CD4-positive, alpha-beta T cell (primary cell): ENCODE results near the gene BPGM. TPM values are rescaled to one million over a fixed set of nuclear protein-coding genes. Genes with fewer than 3 reads are reported as not detected.
A peak's percentile ranks its signal among the peaks of the same experiment; 100 is the strongest.
"Not testable (repeated sequence)": the region's sequence is repeated elsewhere in the genome, so short reads cannot be mapped to it uniquely, and the experiment has no call there.

Experiments used
- ATAC-seq: fragments of 200-7000 bp; cut with Tn5 transposase; one replicate; pipeline ENCODE4 v1.10.0; 2022; ENCODE audit warnings: mild to moderate bottlenecking; ENCODE audit not compliant: poor library complexity
- CTCF ChIA-PET: fragments of 350-600 bp; sonication (Branson Sonifier 250); formaldehyde crosslinking; loops from one replicate; lab custom pipeline; 2021; ENCODE audit warnings: antibody characterized with exemption, inconsistent platforms; lab: Charles Lee
- POLR2A ChIA-PET: fragments of 350-600 bp; sonication (Branson Sonifier 250); formaldehyde crosslinking; loops from one replicate; lab custom pipeline; 2021; ENCODE audit warnings: antibody characterized with exemption, inconsistent platforms; lab: Charles Lee
- DNase-seq, 14 experiments: peaks; one replicate each; pipeline ENCODE4 v3.0.0-alpha.2; 2013 to 2020; ENCODE audit warnings: mixed read lengths in 2 of 14
- H3K27ac ChIP-seq, 2 donors: one replicate each; pipeline versions ENCODE4 v1.5.1 to v1.7.0; 2013; ENCODE audit warnings: low read length in 2 of 2, low read depth in 1 of 2, mild to moderate bottlenecking in 1 of 2
- H3K27me3 ChIP-seq, 2 experiments: 1 replicate in 1 of 2; 2 replicates in 1 of 2; pipeline versions ENCODE4 v1.6.1 to v1.7.0; 2013; ENCODE audit warnings: low read length in 2 of 2, control low read depth in 1 of 2, mild to moderate bottlenecking in 1 of 2, moderate library complexity in 1 of 2; ENCODE audit not compliant: insufficient read depth in 2 of 2, control insufficient read depth in 1 of 2
- H3K36me3 ChIP-seq: one replicate; pipeline ENCODE4 v1.6.1; 2013; ENCODE audit warnings: low read length, control low read depth; ENCODE audit not compliant: insufficient read depth
- H3K4me1 ChIP-seq: one replicate; pipeline ENCODE4 v1.6.1; 2013; ENCODE audit warnings: low read length, control low read depth; ENCODE audit not compliant: insufficient read depth
- H3K4me3 ChIP-seq: one replicate; pipeline ENCODE4 v1.5.1; 2013; ENCODE audit warnings: mild to moderate bottlenecking, low read length, moderate library complexity
- H3K9me3 ChIP-seq, 2 experiments: 1 replicate in 1 of 2; 2 replicates in 1 of 2; pipeline versions ENCODE4 v1.6.1 to v1.7.0; 2013; ENCODE audit warnings: low read length in 2 of 2, mild to moderate bottlenecking in 2 of 2, control low read depth in 1 of 2, moderate library complexity in 1 of 2; ENCODE audit not compliant: control insufficient read depth in 1 of 2, insufficient read depth in 1 of 2
- H3K27ac Mint-ChIP-seq: one replicate; pipeline ENCODE4 v1.8.0; 2020; ENCODE audit warnings: mixed read lengths
- H3K27me3 Mint-ChIP-seq: one replicate; pipeline ENCODE4 v1.8.0; 2021; ENCODE audit warnings: mixed read lengths
- H3K36me3 Mint-ChIP-seq: one replicate; pipeline ENCODE4 v1.8.0; 2021; ENCODE audit warnings: low read depth, mixed read lengths
- H3K4me1 Mint-ChIP-seq: one replicate; pipeline ENCODE4 v1.8.0; 2021; ENCODE audit warnings: low read depth, mixed read lengths
- H3K4me3 Mint-ChIP-seq: one replicate; pipeline ENCODE4 v1.8.0; 2020; ENCODE audit warnings: mild to moderate bottlenecking, mixed read lengths
- H3K9me3 Mint-ChIP-seq: one replicate; pipeline ENCODE4 v1.8.0; 2020; ENCODE audit warnings: mixed read lengths
- intact Hi-C, 2 experiments: fragments of 100-400 bp; cut with DNase I in 1 of 2; cut with micrococcal nuclease in 1 of 2; formaldehyde crosslinking; loops; one replicate each; pipeline versions ENCODE4 v1.15.1 to v1.9.0; 2023 to 2025; cut with DNase I, micrococcal nuclease
- total RNA-seq, 174 experiments: library from RNA in 2 of 174; stranded (reverse) in 2 of 174; gene quantifications; one replicate each; pipeline ENCODE4 v1.2.3 and lab custom pipeline; 2021 to 2026
- TF ChIP-seq, protein P1 (sequence below): fragments of 200-600 bp; IDR thresholded peaks from one replicate; pipeline ENCODE4 v1.8.0; 2022; ENCODE audit warnings: antibody characterized with exemption, mild to moderate bottlenecking

Gene BPGM
- total RNA-seq, 2 experiments from 2014 or later: 46.3 to 46.6 TPM

DNA sequence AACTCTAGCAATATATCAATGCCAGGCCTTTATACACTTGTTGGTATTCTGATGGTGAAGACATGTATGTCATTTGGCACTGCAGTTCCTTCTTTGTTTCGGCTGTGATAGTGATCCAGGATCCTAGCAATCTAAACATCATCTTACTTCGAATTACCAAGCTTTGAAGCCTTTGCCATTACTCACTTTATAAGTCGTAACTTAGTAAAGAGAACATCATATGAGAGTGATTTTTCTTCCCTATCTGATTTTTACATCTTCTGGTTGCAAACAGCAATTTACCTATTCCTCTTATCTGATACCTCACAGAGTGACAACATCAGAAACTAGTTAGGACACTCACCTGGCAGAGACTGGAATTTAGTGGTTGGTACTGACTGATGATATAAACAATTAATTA is 7.6 kb upstream of the BPGM start:
- no peak for ATAC-seq
- H3K4me1 ChIP-seq: peaks cover 7% of the 10 kb centered on the region
- H3K27ac ChIP-seq: no peak overlapping the region
- H3K9me3 ChIP-seq: no peaks in the 10 kb centered on the region
- H3K36me3 ChIP-seq: no peaks in the 10 kb centered on the region
- ChIA-PET CTCF (interaction anchor here (1.7 kb wide), 1 partner anchor 347 kb away, joined by 3 read pairs; the partner anchor contains the start of gene AGBL3), POLR2A (no interaction called here)
- Mint-ChIP-seq H3K27me3 (no peaks in the 10 kb centered on the region), H3K4me1 (peaks cover 34% of the 10 kb centered on the region), H3K9me3 (no peaks in the 10 kb centered on the region), H3K4me3 (no peak overlapping the region), H3K36me3 (no peaks in the 10 kb centered on the region), H3K27ac (no peak overlapping the region)
- no peaks in the 10 kb centered on the region for H3K27me3 ChIP-seq
- TF ChIP-seq, protein P1, sequence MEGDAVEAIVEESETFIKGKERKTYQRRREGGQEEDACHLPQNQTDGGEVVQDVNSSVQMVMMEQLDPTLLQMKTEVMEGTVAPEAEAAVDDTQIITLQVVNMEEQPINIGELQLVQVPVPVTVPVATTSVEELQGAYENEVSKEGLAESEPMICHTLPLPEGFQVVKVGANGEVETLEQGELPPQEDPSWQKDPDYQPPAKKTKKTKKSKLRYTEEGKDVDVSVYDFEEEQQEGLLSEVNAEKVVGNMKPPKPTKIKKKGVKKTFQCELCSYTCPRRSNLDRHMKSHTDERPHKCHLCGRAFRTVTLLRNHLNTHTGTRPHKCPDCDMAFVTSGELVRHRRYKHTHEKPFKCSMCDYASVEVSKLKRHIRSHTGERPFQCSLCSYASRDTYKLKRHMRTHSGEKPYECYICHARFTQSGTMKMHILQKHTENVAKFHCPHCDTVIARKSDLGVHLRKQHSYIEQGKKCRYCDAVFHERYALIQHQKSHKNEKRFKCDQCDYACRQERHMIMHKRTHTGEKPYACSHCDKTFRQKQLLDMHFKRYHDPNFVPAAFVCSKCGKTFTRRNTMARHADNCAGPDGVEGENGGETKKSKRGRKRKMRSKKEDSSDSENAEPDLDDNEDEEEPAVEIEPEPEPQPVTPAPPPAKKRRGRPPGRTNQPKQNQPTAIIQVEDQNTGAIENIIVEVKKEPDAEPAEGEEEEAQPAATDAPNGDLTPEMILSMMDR: no peak
- intact Hi-C loops: no loop called here
- no peak for DNase-seq
- no peak overlapping the region for H3K4me3 ChIP-seq

DNA sequence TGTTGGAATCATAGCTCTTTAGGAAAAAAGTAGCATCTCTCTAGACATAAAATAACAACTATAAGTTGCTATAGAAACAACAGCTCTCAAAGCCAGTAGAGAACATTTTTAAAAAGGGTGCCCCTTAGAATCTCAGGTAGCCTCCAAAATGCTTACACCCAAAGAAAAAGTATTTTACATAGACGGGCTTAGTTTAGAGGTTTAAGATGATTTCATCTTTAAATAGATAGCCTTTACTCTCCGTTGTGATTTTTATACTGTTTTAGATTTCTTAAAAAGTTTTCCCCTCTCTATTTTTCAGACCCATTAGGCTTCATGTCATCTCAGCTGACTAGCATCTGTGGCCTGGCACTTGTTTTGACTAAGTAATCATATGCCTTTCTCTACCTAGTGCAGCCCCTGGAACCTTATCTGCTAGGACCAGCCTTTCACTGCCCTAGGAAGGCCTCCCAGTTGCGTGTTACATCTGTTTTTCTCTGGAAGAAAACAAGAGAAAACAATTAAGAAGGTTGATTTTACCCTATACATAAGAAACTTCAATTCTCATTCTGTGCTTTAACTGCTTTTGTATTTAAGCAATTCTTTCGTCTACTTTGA is 6.9 kb upstream of the BPGM start:
- no peaks in the 10 kb centered on the region for H3K27me3 ChIP-seq
- Mint-ChIP-seq H3K4me3 (no peak overlapping the region), H3K36me3 (no peaks in the 10 kb centered on the region), H3K4me1 (peaks cover 38% of the 10 kb centered on the region), H3K27ac (no peak overlapping the region), H3K9me3 (no peaks in the 10 kb centered on the region), H3K27me3 (no peaks in the 10 kb centered on the region)
- POLR2A ChIA-PET: no interaction called here
- ATAC-seq: no peak
- H3K4me1 ChIP-seq: peaks cover 8% of the 10 kb centered on the region
- H3K27ac ChIP-seq: no peak overlapping the region
- no peak overlapping the region for H3K4me3 ChIP-seq
- DNase-seq: no peak
- H3K9me3 ChIP-seq: no peaks in the 10 kb centered on the region
- TF ChIP-seq, protein P1: no peak
- H3K36me3 ChIP-seq: no peaks in the 10 kb centered on the region
- CTCF ChIA-PET: interaction anchor here (1.2 to 1.7 kb wide), 2 partner anchors 50 to 346 kb away, joined by 3 to 4 read pairs; partner anchors contain the start of gene AGBL3
- intact Hi-C loops: loop anchor here (2.0 to 10.0 kb wide), 5 partner anchors 38 to 868 kb away; partner anchors contain the start of genes TMEM140 (in 1 of the 2) and WDR91 (in 1 of the 2)

DNA sequence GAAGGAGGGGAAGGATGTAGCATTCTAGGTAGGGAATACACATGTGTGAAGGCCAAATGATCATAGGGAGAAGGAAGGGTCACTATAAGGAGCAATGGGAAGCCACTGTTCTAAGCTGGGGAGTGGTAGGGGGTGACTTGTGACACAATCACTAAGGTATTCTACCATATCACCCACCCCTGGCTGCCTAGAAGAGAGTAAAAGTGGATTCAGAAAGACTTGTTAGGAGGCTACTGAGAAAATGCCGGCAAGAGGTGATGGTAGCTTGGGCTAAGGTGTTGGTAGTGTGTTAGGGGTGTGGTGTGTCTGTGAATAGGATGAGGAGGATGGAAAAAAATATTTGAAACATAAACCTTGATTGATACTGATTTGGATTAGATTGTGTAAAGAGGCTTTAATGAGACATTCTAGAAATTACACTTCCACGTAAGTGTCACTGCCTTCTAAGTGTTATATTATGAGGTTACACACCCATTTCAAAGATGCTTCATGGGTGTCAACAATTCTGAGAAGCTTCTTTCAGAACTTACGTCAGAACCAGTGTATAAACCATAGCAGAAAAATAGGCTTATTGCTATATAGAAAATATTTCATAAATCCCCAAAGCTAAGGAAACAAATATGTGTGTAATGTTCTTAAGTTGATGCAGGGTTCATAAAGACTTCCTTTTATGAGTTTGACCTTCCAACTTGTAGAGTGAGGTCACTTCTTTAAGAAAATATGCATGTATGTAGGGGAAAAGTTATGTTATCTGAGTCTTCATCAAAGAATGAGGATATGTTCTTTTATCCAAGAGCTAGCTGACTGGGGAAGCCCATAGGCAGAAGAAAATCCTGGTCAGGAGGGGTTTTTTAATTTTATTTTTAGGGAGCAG is 5.6 kb upstream of the BPGM start:
- DNase-seq: peak in 1 of 14 experiments; percentile 54
- TF ChIP-seq, protein P1: no peak
- Histone ChIP-seq H3K27me3 (no peaks in the 10 kb centered on the region), H3K27ac (no peak overlapping the region), H3K9me3 (no peaks in the 10 kb centered on the region), H3K4me1 (peaks cover 20% of the 10 kb centered on the region), H3K4me3 (no peak overlapping the region), H3K36me3 (no peaks in the 10 kb centered on the region)
- intact Hi-C loops: loop anchor here (2.0 to 10.0 kb wide), 5 partner anchors 36 to 866 kb away; partner anchors contain the start of genes TMEM140 (in 1 of the 2) and WDR91 (in 1 of the 2)
- CTCF ChIA-PET: interaction anchor here (1.1 to 1.2 kb wide), 2 partner anchors 8 to 49 kb away, joined by 3 to 4 read pairs; no protein-coding TSS in a partner anchor
- ATAC-seq: no peak
- Mint-ChIP-seq H3K4me3 (no peak overlapping the region), H3K4me1 (peaks cover 32% of the 10 kb centered on the region), H3K27ac (peak overlapping the region; percentile 3), H3K27me3 (no peaks in the 10 kb centered on the region), H3K36me3 (no peaks in the 10 kb centered on the region), H3K9me3 (no peaks in the 10 kb centered on the region)
- POLR2A ChIA-PET: interaction anchor here (0.6 kb wide), 1 partner anchor 30 kb away, joined by 3 read pairs; no protein-coding TSS in a partner anchor

DNA sequence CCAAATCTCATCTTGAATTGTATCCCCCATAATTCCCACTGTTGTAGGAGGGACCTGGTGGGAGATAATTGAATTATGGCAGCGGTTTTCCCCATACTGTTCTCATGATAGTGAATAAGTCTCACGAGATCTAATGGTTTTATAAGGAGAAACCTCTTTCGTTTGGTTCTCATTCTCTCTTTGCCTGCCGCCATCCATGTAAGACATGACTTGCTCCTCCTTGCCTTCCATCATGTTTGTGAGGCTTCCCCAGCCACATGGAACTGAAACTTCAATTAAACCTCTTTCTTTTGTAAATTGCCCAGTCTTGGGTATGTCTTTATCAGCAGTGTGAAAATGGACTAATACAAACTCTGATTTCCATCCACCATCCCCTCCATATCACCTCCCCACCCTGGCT is 4.7 kb upstream of the BPGM start:
- H3K4me3 Mint-ChIP-seq, H3K9me3 ChIP-seq, H3K27ac ChIP-seq, H3K27me3 ChIP-seq, H3K36me3 ChIP-seq, H3K27me3 Mint-ChIP-seq, H3K36me3 Mint-ChIP-seq, POLR2A ChIA-PET, H3K4me3 ChIP-seq, DNase-seq, H3K9me3 Mint-ChIP-seq, ATAC-seq: not testable (repeated sequence)
- intact Hi-C loops: loop anchor here (2.0 to 10.0 kb wide), 5 partner anchors 35 to 865 kb away; partner anchors contain the start of genes TMEM140 (in 1 of the 2) and WDR91 (in 1 of the 2)
- H3K27ac Mint-ChIP-seq: peak overlapping the region; percentile 3
- H3K4me1 ChIP-seq: peaks cover 18% of the 10 kb centered on the region
- H3K4me1 Mint-ChIP-seq: peaks cover 23% of the 10 kb centered on the region
- CTCF ChIA-PET: interaction anchor here (7.1 kb wide), 1 partner anchor 9 kb away, joined by 40 read pairs; no protein-coding TSS in a partner anchor
